Measurements from ENCODE around the gene BCAS3. TPM values are rescaled to one million over a fixed set of nuclear protein-coding genes. Genes with fewer than 3 reads are reported as not detected.

Gene BCAS3
- total RNA-seq, 3 donors from 2014 or later: 21.6 to 33.4 (median 32.1) TPM

GRCh38 chr17:60900688-60901087 is 223.0 kb downstream of the BCAS3 start:
- H3K9me3 ChIP-seq: peaks cover 17% of the 10 kb centered on the region
- H3K36me3 ChIP-seq (ENCODE audit: low read depth): no peaks in the 10 kb centered on the region
- no peak overlapping the region for H3K4me3 ChIP-seq
- intact Hi-C loops (cut with DNase I, micrococcal nuclease): no loop called here
- H3K4me1 ChIP-seq (ENCODE audit: low read depth): no peaks in the 10 kb centered on the region
- DNase-seq (no peak), ATAC-seq (no peak)
- no peak for TF ChIP-seq CTCF (IDR thresholded peaks at IDR 0.05)

- no peak for TF ChIP-seq CTCF (IDR thresholded peaks at IDR 0.05)
- H3K36me3 ChIP-seq (ENCODE audit: low read depth): no peaks in the 10 kb centered on the region
- DNase-seq: no peak
- intact Hi-C loops (cut with DNase I, micrococcal nuclease): no loop called here
- H3K4me3 ChIP-seq: no peak overlapping the region
- no peaks in the 10 kb centered on the region for H3K4me1 ChIP-seq (ENCODE audit: low read depth)
- peaks cover 14% of the 10 kb centered on the region for H3K9me3 ChIP-seq
- no peak for ATAC-seq
Observed at GRCh38 chr17:60901242-60901641, 223.6 kb downstream of the BCAS3 start.

GRCh38 chr17:60901806-60902205 is 224.2 kb downstream of the BCAS3 start:
- peaks cover 9% of the 10 kb centered on the region for H3K9me3 ChIP-seq
- H3K36me3 ChIP-seq (ENCODE audit: low read depth): no peaks in the 10 kb centered on the region
- ATAC-seq (no peak), DNase-seq (no peak)
- H3K4me1 ChIP-seq (ENCODE audit: low read depth): no peaks in the 10 kb centered on the region
- no peak for TF ChIP-seq CTCF (IDR thresholded peaks at IDR 0.05)
- no peak overlapping the region for H3K4me3 ChIP-seq
- intact Hi-C loops (cut with DNase I, micrococcal nuclease): no loop called here

GRCh38 chr17:60902399-60902798 is 224.7 kb downstream of the BCAS3 start:
- no peak for TF ChIP-seq CTCF (IDR thresholded peaks at IDR 0.05)
- no peak for ATAC-seq
- intact Hi-C loops (cut with DNase I, micrococcal nuclease): no loop called here

GRCh38 chr17:60904582-60904981 is 226.9 kb downstream of the BCAS3 start:
- TF ChIP-seq CTCF (IDR thresholded peaks at IDR 0.05): no peak
- intact Hi-C loops (cut with DNase I, micrococcal nuclease): no loop called here
- DNase-seq: no peak

More at GRCh38 chr17:60902399-60902798, 224.7 kb downstream of the BCAS3 start:
- no peaks in the 10 kb centered on the region for H3K4me1 ChIP-seq (ENCODE audit: low read depth)
- DNase-seq: no peak
- peaks cover 3% of the 10 kb centered on the region for H3K9me3 ChIP-seq
- H3K4me3 ChIP-seq: no peak overlapping the region
- no peaks in the 10 kb centered on the region for H3K36me3 ChIP-seq (ENCODE audit: low read depth)

GRCh38 chr17:60905709-60906108 is 228.1 kb downstream of the BCAS3 start:
- no peak overlapping the region for H3K4me3 ChIP-seq
- TF ChIP-seq CTCF (IDR thresholded peaks at IDR 0.05): no peak
- no peak for ATAC-seq
- H3K4me1 ChIP-seq (ENCODE audit: low read depth): no peaks in the 10 kb centered on the region
- intact Hi-C loops (cut with DNase I, micrococcal nuclease): no loop called here
- DNase-seq: no peak
- no peaks in the 10 kb centered on the region for H3K36me3 ChIP-seq (ENCODE audit: low read depth)
- no peaks in the 10 kb centered on the region for H3K9me3 ChIP-seq

More at GRCh38 chr17:60904582-60904981, 226.9 kb downstream of the BCAS3 start:
- Histone ChIP-seq H3K36me3 (ENCODE audit: low read depth) (no peaks in the 10 kb centered on the region), H3K9me3 (no peaks in the 10 kb centered on the region), H3K4me1 (ENCODE audit: low read depth) (no peaks in the 10 kb centered on the region), H3K4me3 (no peak overlapping the region)
- ATAC-seq: no peak

Measured in mucosa of descending colon (tissue), 3 donors.